HL-60 (cell line): ENCODE measurements around the gene NELFA.

Experiments
- CTCF ChIP-seq: IDR thresholded peaks from one replicate; pipeline ENCODE4 v1.5.1; 2011; ENCODE audit warnings: low read length, control low read depth, inconsistent platforms; ENCODE audit not compliant: insufficient read depth
- GABPA ChIP-seq: IDR thresholded peaks from 2 replicates; pipeline ENCODE4 v1.6.1; 2012; ENCODE audit warnings: low read depth
- POLR2AphosphoS5 ChIP-seq: IDR thresholded peaks from 2 replicates; pipeline ENCODE4 v1.6.1; 2012; ENCODE audit warnings: low read depth
- TF ChIP-seq, protein P1 (sequence below): IDR thresholded peaks from 2 replicates; pipeline ENCODE4 v1.6.1; 2012; ENCODE audit warnings: low read depth; ENCODE audit not compliant: insufficient replicate concordance

- TF ChIP-seq CTCF, result no peak
- no peak for TF ChIP-seq POLR2AphosphoS5
- no peak for TF ChIP-seq GABPA
- TF ChIP-seq, protein P1, sequence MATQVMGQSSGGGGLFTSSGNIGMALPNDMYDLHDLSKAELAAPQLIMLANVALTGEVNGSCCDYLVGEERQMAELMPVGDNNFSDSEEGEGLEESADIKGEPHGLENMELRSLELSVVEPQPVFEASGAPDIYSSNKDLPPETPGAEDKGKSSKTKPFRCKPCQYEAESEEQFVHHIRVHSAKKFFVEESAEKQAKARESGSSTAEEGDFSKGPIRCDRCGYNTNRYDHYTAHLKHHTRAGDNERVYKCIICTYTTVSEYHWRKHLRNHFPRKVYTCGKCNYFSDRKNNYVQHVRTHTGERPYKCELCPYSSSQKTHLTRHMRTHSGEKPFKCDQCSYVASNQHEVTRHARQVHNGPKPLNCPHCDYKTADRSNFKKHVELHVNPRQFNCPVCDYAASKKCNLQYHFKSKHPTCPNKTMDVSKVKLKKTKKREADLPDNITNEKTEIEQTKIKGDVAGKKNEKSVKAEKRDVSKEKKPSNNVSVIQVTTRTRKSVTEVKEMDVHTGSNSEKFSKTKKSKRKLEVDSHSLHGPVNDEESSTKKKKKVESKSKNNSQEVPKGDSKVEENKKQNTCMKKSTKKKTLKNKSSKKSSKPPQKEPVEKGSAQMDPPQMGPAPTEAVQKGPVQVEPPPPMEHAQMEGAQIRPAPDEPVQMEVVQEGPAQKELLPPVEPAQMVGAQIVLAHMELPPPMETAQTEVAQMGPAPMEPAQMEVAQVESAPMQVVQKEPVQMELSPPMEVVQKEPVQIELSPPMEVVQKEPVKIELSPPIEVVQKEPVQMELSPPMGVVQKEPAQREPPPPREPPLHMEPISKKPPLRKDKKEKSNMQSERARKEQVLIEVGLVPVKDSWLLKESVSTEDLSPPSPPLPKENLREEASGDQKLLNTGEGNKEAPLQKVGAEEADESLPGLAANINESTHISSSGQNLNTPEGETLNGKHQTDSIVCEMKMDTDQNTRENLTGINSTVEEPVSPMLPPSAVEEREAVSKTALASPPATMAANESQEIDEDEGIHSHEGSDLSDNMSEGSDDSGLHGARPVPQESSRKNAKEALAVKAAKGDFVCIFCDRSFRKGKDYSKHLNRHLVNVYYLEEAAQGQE, result no peak
These were observed 37.1 kb downstream of the NELFA start for GRCh38 chr4:1971456-1972200.
